HepG2 (cell line): Measurements from ENCODE around the gene NELL2. TPM values are rescaled to one million over a fixed set of nuclear protein-coding genes. Genes with fewer than 3 reads are reported as not detected.

ENCODE experiments used
- ATAC-seq: fragments of 200-7000 bp; cut with Tn5 transposase; 3 replicates; pipeline ENCODE4 v1.9.1; 2020; ENCODE audit warnings: mild to moderate bottlenecking, moderate library complexity
- BruUV-seq: library from RNA; stranded (reverse); fragments of 400-500 nt; replicated peaks from 2 replicates; lab custom pipeline; 2021; lab: Mats Ljungman, UMichigan
- CTCF ChIA-PET: fragments of 300-600 bp; formaldehyde crosslinking; extraction: SDS; loops from one replicate; lab custom pipeline; 2021; ENCODE audit warnings: low total read pairs, inconsistent platforms, low intra/inter-chr PET ratio; lab: Yijun Ruan, JAX
- POLR2A ChIA-PET: fragments of 350-600 bp; sonication (Branson Sonifier 250); formaldehyde crosslinking; loops from one replicate; lab custom pipeline; 2020; ENCODE audit warnings: antibody characterized with exemption, inconsistent platforms; lab: Yijun Ruan, JAX
- DNase-seq: peaks from one replicate; pipeline ENCODE4 v3.0.0-alpha.2; 2015; ENCODE audit warnings: low spot score
- FAIRE-seq: peaks from 3 replicates; lab custom pipeline; 2011; peaks lifted over from hg19 to GRCh38; lab: Jason Lieb, UNC
- H2AFZ ChIP-seq: one replicate; pipeline ENCODE4 v1.6.1; 2011; ENCODE audit warnings: low read length, inconsistent platforms
- H3K27ac ChIP-seq: fragments of 300-600 bp; 3 replicates; pipeline ENCODE4 v1.8.0; 2011; ENCODE audit warnings: mixed run types, mild to moderate bottlenecking, mixed read lengths, low read length, inconsistent platforms; ENCODE audit not compliant: insufficient read depth; ENCODE audit errors: extremely low read length
- H3K27me3 ChIP-seq, 2 experiments: fragments of 200-600 bp in 1 of 2; 2 replicates in 1 of 2; 3 replicates in 1 of 2; pipeline versions ENCODE4 v1.6.0 to v1.8.0; 2011; ENCODE audit warnings: low read length in 2 of 2, mild to moderate bottlenecking in 2 of 2, moderate library complexity in 2 of 2, inconsistent platforms in 1 of 2; ENCODE audit not compliant: insufficient read depth in 2 of 2, control insufficient read depth in 1 of 2
- H3K36me3 ChIP-seq, 2 experiments: fragments of 200-600 bp in 1 of 2; replicated peaks in 1 of 2; 2 replicates in 1 of 2; 3 replicates in 1 of 2; pipeline versions ENCODE4 v1.5.1 to v1.8.0; 2011; ENCODE audit warnings: low read length in 2 of 2, inconsistent platforms in 1 of 2; ENCODE audit not compliant: insufficient read depth in 2 of 2, control insufficient read depth in 1 of 2
- H3K4me1 ChIP-seq: 2 replicates; pipeline ENCODE4 v1.5.1; 2012; ENCODE audit warnings: low read length, inconsistent platforms; ENCODE audit not compliant: insufficient read depth
- H3K4me2 ChIP-seq: 2 replicates; pipeline ENCODE4 v1.6.0; 2011; ENCODE audit warnings: low read depth, low read length, inconsistent platforms
- H3K4me3 ChIP-seq, 3 experiments: fragments of 200-600 bp in 1 of 3; sonication (generic), shearing (Covaris generic) in 1 of 3; replicated peaks in 1 of 3; 2 replicates each; pipeline ENCODE4 v1.5.1; 2011 to 2016; ENCODE audit warnings: low read length in 3 of 3, inconsistent platforms in 2 of 3, low read depth in 2 of 3, mild to moderate bottlenecking in 2 of 3, control low read depth in 1 of 3, mixed read lengths in 1 of 3; ENCODE audit not compliant: insufficient read depth in 1 of 3
- H3K79me2 ChIP-seq: one replicate; pipeline ENCODE4 v1.6.1; 2011; ENCODE audit warnings: low read length, inconsistent platforms; ENCODE audit not compliant: insufficient read depth
- H3K9ac ChIP-seq: 2 replicates; pipeline ENCODE4 v1.6.0; 2011; ENCODE audit warnings: mild to moderate bottlenecking, low read depth, low read length, inconsistent platforms; ENCODE audit not compliant: insufficient read depth
- H3K9me3 ChIP-seq: 2 replicates; pipeline ENCODE4 v1.5.1; 2012; ENCODE audit warnings: mild to moderate bottlenecking, low read length
- H4K20me1 ChIP-seq: 2 replicates; pipeline ENCODE4 v1.6.0; 2011; ENCODE audit warnings: inconsistent platforms, mild to moderate bottlenecking, low read length, moderate library complexity; ENCODE audit not compliant: insufficient read depth
- ATM ChIP-seq: fragments of 450-650 bp; IDR thresholded peaks from 2 replicates; pipeline ENCODE4 v1.7.1; 2017; ENCODE audit warnings: mild to moderate bottlenecking, borderline replicate concordance
- FIP1L1 ChIP-seq: fragments of 200-400 bp; formaldehyde crosslinking; IDR thresholded peaks from 2 replicates; pipeline ENCODE4 v1.6.1; 2018; ENCODE audit warnings: low read depth, mild to moderate bottlenecking, low read length, moderate library complexity, borderline replicate concordance; ENCODE audit not compliant: insufficient read depth
- PHF21A ChIP-seq: sonication (generic); formaldehyde crosslinking; IDR thresholded peaks from 2 replicates; pipeline ENCODE4 v1.5.0; 2020; ENCODE audit warnings: mild to moderate bottlenecking, missing genetic modification reagents
- POLR2AphosphoS5 ChIP-seq: IDR thresholded peaks from 2 replicates; pipeline ENCODE4 v1.6.1; 2012; ENCODE audit warnings: low read depth, low read length
- SIX1 ChIP-seq: sonication (generic); formaldehyde crosslinking; IDR thresholded peaks from 2 replicates; pipeline ENCODE4 v1.4.0; 2020; ENCODE audit warnings: missing genetic modification reagents, borderline replicate concordance
- TEAD3 ChIP-seq: optimal IDR thresholded peaks from 2 replicates; pipeline ENCODE3; 2016; ENCODE audit warnings: borderline replicate concordance
- YEATS2 ChIP-seq: sonication (generic); formaldehyde crosslinking; IDR thresholded peaks from 2 replicates; pipeline ENCODE4 v1.4.0; 2020; ENCODE audit warnings: missing genetic modification reagents, borderline replicate concordance
- ZNF138 ChIP-seq: sonication (generic); formaldehyde crosslinking; IDR thresholded peaks from 2 replicates; pipeline ENCODE4 v1.5.0; 2020; ENCODE audit warnings: mild to moderate bottlenecking, low read depth, missing genetic modification reagents
- ZNF883 ChIP-seq: sonication (generic); formaldehyde crosslinking; IDR thresholded peaks from 2 replicates; pipeline ENCODE4 v1.5.1; 2020; ENCODE audit warnings: mild to moderate bottlenecking, missing genetic modification reagents; ENCODE audit errors: not compliant biosample characterization
- WGBS: methylation state at CpG from one replicate; pipeline ENCODE4 v1.1.6; 2017; ENCODE audit warnings: low lambda C conversion rate; 5-methylcytosine and 5-hydroxymethylcytosine counted together
- in situ Hi-C: cut with HindIII; loops from 2 replicates; pipeline ENCODE4 v1.10.0; 2017; ENCODE audit warnings: low pct_unique_long_range_greater_than_20kb; ENCODE audit not compliant: extremely low pct_ligation_motif_present
- intact Hi-C: fragments of 100-400 bp; cut with micrococcal nuclease; formaldehyde crosslinking; loops from one replicate; pipeline ENCODE4 v1.10.0; 2022; ENCODE audit not compliant: unreplicated experiment
- polyA plus RNA-seq, 8 experiments: library from polyadenylated mRNA; depleted of rRNA in 3 of 8; stranded (reverse) in 7 of 8; unstranded in 1 of 8; fragments of >200 nt; fragmentation: Illumina TruSeq in 4 of 8; extraction: Trizol in 4 of 8; gene quantifications; 2 replicates each; pipeline versions ENCODE4 v1.2.1 to v1.2.3, GENCODE V29; 2011 to 2016; ENCODE audit warnings: low read depth in 4 of 8, missing spikeins in 1 of 8, mixed read lengths in 1 of 8; ENCODE audit not compliant: insufficient read depth in 1 of 8
- total RNA-seq, 5 experiments: library from RNA; depleted of rRNA; stranded (reverse); fragments of >200 nt; fragmentation: Illumina TruSeq; extraction: Trizol; gene quantifications; 2 replicates each; pipeline ENCODE4 v1.2.3, GENCODE V29; 2016; ENCODE audit warnings: low read depth in 1 of 5
- TF ChIP-seq, protein P1 (sequence below), 2 experiments: IDR thresholded peaks; 2 replicates each; pipeline ENCODE4 v1.6.1; 2011 to 2012; ENCODE audit warnings: low read length in 2 of 2, borderline replicate concordance in 1 of 2, low read depth in 1 of 2, mild to moderate bottlenecking in 1 of 2, moderate library complexity in 1 of 2
- TF ChIP-seq, protein P2 (sequence below): sonication (generic); formaldehyde crosslinking; IDR thresholded peaks from 2 replicates; pipeline ENCODE4 v1.4.0; 2020; ENCODE audit warnings: mild to moderate bottlenecking, missing genetic modification reagents

The NELL2 gene
- total and polyA plus RNA-seq, 2 of the 13 experiments (the other 11 are each of a cell fraction or from before 2014, with no cell fraction given), result 0.11 TPM; not detected in 1

- Histone ChIP-seq H3K4me2 (no peak overlapping the region), H3K27me3 (peaks cover 4 to 10% of the 10 kb centered on the region in 2 experiments; a peak in 4 of 5 replicates), H3K27ac (no peak overlapping the region), H3K36me3 (no peaks in the 10 kb centered on the region), H3K79me2 (no peaks in the 10 kb centered on the region)
- ChIA-PET POLR2A (no interaction called here), CTCF (no interaction called here)
- WGBS, result 0% methylated on average over 1 of the region's 1 CpG
- BruUV-seq, result no TSS peak
- intact Hi-C loops, result no loop called here
- no peak for FAIRE-seq
- DNase-seq, result no peak
- no peak for TF ChIP-seq TEAD3
- TF ChIP-seq, all 625 proteins: peak for 0
- Histone ChIP-seq H3K9me3 (peaks cover 4% of the 10 kb centered on the region; the same call in 1 of the 2 replicates), H4K20me1 (0 out of 2 replicates have a peak, but pooled peaks cover 4% of the 10 kb centered on the region), H2AFZ (no peak overlapping the region), H3K4me1 (no peaks in the 10 kb centered on the region), H3K9ac (no peak overlapping the region), H3K4me3 (no peak overlapping the region)
- in situ Hi-C loops, result no loop called here
- no peak for ATAC-seq
Observed at GRCh38 chr12:44881197-44881596, 5.1 kb upstream of the NELL2 start.

DNA sequence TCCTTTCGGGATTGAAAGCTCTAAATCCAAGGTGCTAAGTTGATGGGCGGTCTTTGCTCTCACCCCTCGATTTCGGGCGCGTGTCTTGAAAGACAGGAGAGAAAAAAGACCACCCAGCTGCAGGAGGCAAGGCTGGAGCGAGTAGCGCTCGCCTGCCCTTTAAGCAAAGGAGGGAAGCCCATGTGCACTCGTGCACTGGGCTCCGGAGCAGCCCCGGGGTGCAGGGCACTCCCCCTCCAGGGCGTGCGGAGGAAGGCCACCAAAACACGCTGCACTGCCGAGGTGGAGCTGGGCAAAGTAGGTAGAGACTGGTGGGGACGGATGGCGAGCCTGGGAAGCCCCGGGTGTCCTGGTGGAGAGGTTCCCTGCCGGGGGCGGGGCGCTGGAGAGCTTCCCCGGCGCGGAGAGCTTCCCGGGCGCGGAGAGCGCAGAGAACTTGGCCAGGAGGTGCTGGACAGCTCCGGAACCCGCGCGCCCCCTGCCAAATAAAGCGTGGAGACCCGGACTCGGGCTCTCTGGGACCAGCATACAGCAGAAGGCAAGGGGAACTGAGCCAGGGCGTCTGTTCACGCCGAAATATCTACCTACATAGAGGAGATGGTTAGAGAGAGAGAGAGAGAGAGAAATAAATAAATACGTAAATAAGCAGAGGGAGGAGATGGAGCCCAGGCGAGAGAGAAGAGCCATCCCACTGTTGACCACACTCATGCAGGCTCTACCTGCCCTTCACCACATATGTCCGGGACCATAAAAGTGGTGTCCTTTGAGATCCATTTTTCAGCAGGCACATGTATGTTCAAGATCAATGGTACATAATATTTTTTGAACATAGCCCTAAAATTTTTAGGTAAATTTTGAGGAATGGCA, 662 bp upstream of the NELL2 start:
- Histone ChIP-seq H3K4me1 (peaks cover 8% of the 10 kb centered on the region; the same call in 1 of the 2 replicates), H3K4me3 (peak overlapping the region in 2 of 3 experiments; percentile 40 to 57; a peak in 3 of 6 replicates), H3K4me2 (peak overlapping the region; percentile 58), H3K36me3 (no peaks in the 10 kb centered on the region), H3K27me3 (peaks cover 9 to 25% of the 10 kb centered on the region in 2 experiments), H3K79me2 (no peaks in the 10 kb centered on the region), H3K9me3 (peaks cover 4% of the 10 kb centered on the region; the same call in 1 of the 2 replicates), H4K20me1 (0 out of 2 replicates have a peak, but pooled peaks cover 4% of the 10 kb centered on the region), H3K27ac (no peak overlapping the region), H2AFZ (no peak overlapping the region), H3K9ac (no peak overlapping the region)
- WGBS, result 41% methylated on average over 12 of the region's 42 CpGs
- FAIRE-seq (no peak), ATAC-seq (peak; percentile 83), DNase-seq (no peak)
- in situ Hi-C loops, result no loop called here
- intact Hi-C loops, result no loop called here
- POLR2A ChIA-PET, result no interaction called here
- no TSS peak for BruUV-seq
- CTCF ChIA-PET, result no interaction called here
- TF ChIP-seq, protein P1, sequence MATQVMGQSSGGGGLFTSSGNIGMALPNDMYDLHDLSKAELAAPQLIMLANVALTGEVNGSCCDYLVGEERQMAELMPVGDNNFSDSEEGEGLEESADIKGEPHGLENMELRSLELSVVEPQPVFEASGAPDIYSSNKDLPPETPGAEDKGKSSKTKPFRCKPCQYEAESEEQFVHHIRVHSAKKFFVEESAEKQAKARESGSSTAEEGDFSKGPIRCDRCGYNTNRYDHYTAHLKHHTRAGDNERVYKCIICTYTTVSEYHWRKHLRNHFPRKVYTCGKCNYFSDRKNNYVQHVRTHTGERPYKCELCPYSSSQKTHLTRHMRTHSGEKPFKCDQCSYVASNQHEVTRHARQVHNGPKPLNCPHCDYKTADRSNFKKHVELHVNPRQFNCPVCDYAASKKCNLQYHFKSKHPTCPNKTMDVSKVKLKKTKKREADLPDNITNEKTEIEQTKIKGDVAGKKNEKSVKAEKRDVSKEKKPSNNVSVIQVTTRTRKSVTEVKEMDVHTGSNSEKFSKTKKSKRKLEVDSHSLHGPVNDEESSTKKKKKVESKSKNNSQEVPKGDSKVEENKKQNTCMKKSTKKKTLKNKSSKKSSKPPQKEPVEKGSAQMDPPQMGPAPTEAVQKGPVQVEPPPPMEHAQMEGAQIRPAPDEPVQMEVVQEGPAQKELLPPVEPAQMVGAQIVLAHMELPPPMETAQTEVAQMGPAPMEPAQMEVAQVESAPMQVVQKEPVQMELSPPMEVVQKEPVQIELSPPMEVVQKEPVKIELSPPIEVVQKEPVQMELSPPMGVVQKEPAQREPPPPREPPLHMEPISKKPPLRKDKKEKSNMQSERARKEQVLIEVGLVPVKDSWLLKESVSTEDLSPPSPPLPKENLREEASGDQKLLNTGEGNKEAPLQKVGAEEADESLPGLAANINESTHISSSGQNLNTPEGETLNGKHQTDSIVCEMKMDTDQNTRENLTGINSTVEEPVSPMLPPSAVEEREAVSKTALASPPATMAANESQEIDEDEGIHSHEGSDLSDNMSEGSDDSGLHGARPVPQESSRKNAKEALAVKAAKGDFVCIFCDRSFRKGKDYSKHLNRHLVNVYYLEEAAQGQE (IDR thresholded peaks at IDR 0.05; ENCODE audit: borderline replicate concordance in 1 of 2, low read depth in 1 of 2, low read length in 2 of 2), result peak; percentile 39 to 86
- TF ChIP-seq, protein P2, sequence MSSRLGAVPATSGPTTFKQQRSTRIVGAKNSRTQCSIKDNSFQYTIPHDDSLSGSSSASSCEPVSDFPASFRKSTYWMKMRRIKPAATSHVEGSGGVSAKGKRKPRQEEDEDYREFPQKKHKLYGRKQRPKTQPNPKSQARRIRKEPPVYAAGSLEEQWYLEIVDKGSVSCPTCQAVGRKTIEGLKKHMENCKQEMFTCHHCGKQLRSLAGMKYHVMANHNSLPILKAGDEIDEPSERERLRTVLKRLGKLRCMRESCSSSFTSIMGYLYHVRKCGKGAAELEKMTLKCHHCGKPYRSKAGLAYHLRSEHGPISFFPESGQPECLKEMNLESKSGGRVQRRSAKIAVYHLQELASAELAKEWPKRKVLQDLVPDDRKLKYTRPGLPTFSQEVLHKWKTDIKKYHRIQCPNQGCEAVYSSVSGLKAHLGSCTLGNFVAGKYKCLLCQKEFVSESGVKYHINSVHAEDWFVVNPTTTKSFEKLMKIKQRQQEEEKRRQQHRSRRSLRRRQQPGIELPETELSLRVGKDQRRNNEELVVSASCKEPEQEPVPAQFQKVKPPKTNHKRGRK (CRISPR knock-in tag), result no peak
- TF ChIP-seq POLR2AphosphoS5, result no peak
- no peak for TF ChIP-seq FIP1L1
- TF ChIP-seq ZNF883 (CRISPR knock-in tag), result no peak
- no peak for TF ChIP-seq ZNF138
- TF ChIP-seq PHF21A (CRISPR knock-in tag), result no peak
- TF ChIP-seq ATM, result no peak
- no peak for TF ChIP-seq SIX1
- TF ChIP-seq YEATS2 (CRISPR knock-in tag), result no peak
